IPS-18c (cell line): ENCODE measurements around the gene ATF2.

Experiments used
- H3K4me3 ChIP-seq: 2 replicates; pipeline ENCODE4 v1.7.0; 2013; ENCODE audit warnings: low read depth, mild to moderate bottlenecking, low read length, moderate library complexity; ENCODE audit not compliant: insufficient read depth
- H3K9me3 ChIP-seq: one replicate; pipeline ENCODE4 v1.6.1; 2013; ENCODE audit warnings: mild to moderate bottlenecking, low read length, moderate library complexity; ENCODE audit not compliant: control insufficient read depth, insufficient read depth

ATF2 gene, protein sequence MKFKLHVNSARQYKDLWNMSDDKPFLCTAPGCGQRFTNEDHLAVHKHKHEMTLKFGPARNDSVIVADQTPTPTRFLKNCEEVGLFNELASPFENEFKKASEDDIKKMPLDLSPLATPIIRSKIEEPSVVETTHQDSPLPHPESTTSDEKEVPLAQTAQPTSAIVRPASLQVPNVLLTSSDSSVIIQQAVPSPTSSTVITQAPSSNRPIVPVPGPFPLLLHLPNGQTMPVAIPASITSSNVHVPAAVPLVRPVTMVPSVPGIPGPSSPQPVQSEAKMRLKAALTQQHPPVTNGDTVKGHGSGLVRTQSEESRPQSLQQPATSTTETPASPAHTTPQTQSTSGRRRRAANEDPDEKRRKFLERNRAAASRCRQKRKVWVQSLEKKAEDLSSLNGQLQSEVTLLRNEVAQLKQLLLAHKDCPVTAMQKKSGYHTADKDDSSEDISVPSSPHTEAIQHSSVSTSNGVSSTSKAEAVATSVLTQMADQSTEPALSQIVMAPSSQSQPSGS

DNA sequence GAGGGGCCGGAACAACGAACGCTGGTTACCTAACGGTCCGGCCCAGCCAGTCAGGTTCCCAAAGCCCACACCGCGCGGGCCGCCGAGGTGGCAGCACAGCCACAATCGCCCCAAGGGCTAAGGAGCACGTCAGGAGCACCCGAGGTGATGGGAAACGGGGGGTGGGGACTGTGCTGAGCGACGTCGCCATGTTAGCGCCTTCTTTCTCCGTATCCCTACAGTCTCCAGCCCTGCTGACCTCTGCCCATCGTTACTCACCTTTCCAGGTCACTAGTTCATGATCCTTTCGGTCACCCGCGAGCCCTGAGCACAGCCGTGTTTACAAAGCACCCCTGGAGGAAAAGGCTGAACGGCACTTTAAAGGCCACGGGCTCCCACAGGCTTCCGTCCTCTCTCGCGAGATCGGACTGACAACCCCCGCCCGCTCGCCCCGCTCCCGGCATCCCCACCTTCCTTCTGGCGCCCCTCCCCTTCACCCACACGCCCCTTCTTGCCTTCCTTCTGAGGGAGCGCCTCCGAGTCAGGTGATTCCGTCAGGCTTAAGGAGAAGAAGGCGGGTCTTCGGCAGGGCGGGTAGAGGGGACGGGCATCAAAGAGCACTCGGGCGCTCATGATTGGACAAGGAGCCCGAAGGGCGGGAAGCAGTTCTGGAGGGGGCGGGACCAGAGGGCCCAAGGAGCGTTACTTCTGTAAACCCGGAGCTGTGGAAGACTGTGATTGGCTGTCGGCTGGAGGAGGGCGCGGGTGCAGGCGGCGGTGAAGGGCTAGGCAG lies at the start of gene ATF2:
Gene ATF2 (minus strand): TSS at position 412 of the 772 bp plus-strand sequence. CDS start 31,760 bp downstream, outside the sequence.
- Histone ChIP-seq H3K9me3 (no peaks in the 10 kb centered on the region), H3K4me3 (peak within 1 kb of the TSS; percentile 85)

- no peak overlapping the region for H3K4me3 ChIP-seq
- no peaks in the 10 kb centered on the region for H3K9me3 ChIP-seq
Measured at GRCh38 chr2:175207741-175208438, 39.9 kb upstream of the ATF2 start.

GRCh38 chr2:175206866-175207265 lies 38.9 kb upstream of the ATF2 start:
- Histone ChIP-seq H3K4me3 (no peak overlapping the region), H3K9me3 (no peaks in the 10 kb centered on the region)

- H3K9me3 ChIP-seq: no peaks in the 10 kb centered on the region
- no peak overlapping the region for H3K4me3 ChIP-seq
Measured at GRCh38 chr2:175205523-175205922, 37.5 kb upstream of the ATF2 start.

- no peaks in the 10 kb centered on the region for H3K9me3 ChIP-seq
- no peak overlapping the region for H3K4me3 ChIP-seq
Measured at GRCh38 chr2:175203621-175204496, 35.9 kb upstream of the ATF2 start.

DNA sequence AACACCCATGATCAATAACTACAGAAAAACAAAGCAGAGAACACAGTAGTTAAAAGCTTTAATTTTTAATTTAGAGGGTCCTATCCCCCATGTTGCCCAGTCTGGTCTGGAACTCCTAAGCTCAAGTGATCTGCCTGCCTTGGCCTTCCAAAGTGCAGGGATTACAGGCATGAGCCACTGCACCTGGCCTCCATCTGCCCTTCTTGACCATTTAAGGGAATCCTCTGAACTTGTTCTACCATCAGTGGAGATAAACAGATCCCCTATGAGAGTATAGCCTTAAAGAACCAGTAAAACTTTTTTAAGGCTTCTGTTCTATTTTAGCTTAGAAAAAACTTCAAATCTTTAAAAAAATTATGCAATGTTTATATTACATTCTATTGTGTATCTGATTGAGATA lies 27.0 kb upstream of the ATF2 start:
- H3K9me3 ChIP-seq: no peaks in the 10 kb centered on the region

DNA sequence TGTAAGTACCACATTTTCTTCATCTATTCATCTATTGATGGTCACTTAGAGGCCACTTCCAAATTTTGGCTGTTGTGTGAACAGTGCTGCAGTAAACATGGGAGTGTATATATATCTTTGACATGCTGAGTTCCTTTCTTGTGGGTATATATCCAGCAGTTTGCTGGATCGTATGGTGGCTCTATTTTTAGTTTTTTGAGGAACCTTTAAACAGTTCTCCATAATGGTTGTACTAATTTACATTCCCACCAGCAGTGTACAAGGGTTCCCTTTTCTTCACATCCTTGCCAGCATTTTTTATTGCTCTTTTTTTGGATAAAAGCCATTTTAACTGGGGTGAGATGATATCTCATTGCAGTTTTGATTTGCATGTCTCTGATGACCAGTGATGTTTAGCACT lies 20.8 kb upstream of the ATF2 start:
- Histone ChIP-seq H3K9me3 (no peaks in the 10 kb centered on the region), H3K4me3 (no peak overlapping the region)

More for the DNA sequence above, 27.0 kb upstream of the ATF2 start:
- H3K4me3 ChIP-seq: no peak overlapping the region

DNA sequence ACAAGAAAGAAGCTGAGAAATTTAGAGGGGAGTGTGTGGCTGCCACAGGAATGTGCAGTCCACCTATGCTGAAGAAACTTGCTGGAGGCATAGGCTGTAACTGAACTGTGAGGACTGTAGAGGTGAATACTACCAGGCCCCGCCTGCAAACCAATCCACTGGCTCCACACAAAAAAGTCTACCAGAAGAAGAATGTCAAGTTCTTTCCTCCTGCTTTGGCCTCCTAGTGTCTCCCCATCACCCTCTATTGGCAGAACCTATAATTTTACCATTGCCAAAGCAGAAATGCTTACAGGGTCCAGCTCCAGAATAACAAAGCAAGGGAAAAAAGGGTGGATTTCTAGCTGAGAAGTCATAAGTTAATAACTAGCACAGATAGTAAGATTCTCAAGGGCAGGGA lies 19.4 kb upstream of the ATF2 start:
- no peaks in the 10 kb centered on the region for H3K9me3 ChIP-seq
- H3K4me3 ChIP-seq: no peak overlapping the region

GRCh38 chr2:175183674-175184073 lies 15.7 kb upstream of the ATF2 start:
- Histone ChIP-seq H3K4me3 (no peak overlapping the region), H3K9me3 (no peaks in the 10 kb centered on the region)

DNA sequence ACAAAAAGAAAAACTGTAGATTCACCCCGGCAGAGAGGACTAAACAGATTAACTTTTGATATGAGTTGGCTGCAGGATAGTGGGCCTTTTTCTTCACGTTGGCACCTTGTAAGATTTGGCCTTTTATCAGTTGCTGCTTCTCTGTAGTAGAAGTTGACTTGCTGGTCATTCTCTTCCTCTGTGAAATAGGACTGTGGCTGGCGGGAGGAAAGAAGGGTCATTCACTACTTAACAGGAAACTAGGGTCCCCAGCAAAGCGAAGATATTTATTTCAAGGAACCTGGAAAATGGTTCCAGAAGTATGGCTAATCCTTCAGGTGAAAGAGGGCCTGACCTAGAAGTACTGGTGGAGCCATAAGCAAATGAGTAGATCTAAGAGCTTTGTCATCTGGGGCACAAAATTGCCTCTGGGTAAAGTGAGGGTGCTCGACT lies 13.9 kb upstream of the ATF2 start:
- Histone ChIP-seq H3K9me3 (no peaks in the 10 kb centered on the region), H3K4me3 (peak overlapping the region; percentile 91; the same call in 1 of the 2 replicates)

GRCh38 chr2:175181104-175181876 lies 13.3 kb upstream of the ATF2 start, which contains the start of gene ATP5MC3:
TSS of gene ATP5MC3 (minus strand) at chr2:175181710. CDS start at chr2:175181393, 317 bp downstream.
- Histone ChIP-seq H3K9me3 (no peaks in the 10 kb centered on the region), H3K4me3 (peak within 1 kb of the TSS; percentile 91)

- H3K4me3 ChIP-seq: peak overlapping the region; percentile 91
- H3K9me3 ChIP-seq: no peaks in the 10 kb centered on the region
Measured at GRCh38 chr2:175180701-175181103, 12.7 kb upstream of the ATF2 start.

- Histone ChIP-seq H3K4me3 (no peak overlapping the region), H3K9me3 (no peaks in the 10 kb centered on the region)
Measured at GRCh38 chr2:175176624-175177023, 8.6 kb upstream of the ATF2 start.

GRCh38 chr2:175175896-175176295 lies 7.9 kb upstream of the ATF2 start:
- H3K4me3 ChIP-seq: no peak overlapping the region
- H3K9me3 ChIP-seq: no peaks in the 10 kb centered on the region

- H3K9me3 ChIP-seq: no peaks in the 10 kb centered on the region
- H3K4me3 ChIP-seq: no peak overlapping the region
Measured at GRCh38 chr2:175175320-175175719, 7.3 kb upstream of the ATF2 start.
